ENCODE measurements around the gene ITPRID1. TPM values are rescaled to one million over a fixed set of nuclear protein-coding genes. Genes with fewer than 3 reads are reported as not detected.

Gene ITPRID1
- total RNA-seq, 1 experiment from 2014 or later, result 1.2 TPM

DNA sequence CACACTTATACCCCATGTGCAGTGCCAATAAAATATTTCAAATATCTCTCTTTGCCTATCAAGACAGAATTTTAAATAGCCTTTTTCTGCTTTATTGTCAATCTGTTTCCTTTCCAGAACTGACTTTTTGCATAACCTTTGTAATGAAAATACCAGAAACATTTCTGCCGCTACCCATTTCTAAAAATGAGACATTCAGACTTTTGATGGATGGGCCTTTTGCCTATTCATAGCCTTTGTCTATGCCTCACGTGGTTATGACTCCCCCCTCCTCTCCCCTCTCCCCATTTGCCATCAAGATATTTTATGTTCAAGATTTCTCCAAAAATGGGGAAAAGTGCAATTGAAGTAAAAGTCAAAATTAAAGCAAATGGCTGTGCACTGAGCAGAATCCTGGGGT lies 179.0 kb downstream of the ITPRID1 start:
- no peak overlapping the region for H4K5ac ChIP-seq (ENCODE audit: insufficient read length, low read depth, low read length)
- H2AK5ac ChIP-seq (ENCODE audit: insufficient read length, low read length), result no peak overlapping the region
- no peaks in the 10 kb centered on the region for H3K79me1 ChIP-seq (ENCODE audit: insufficient read depth, low read depth, low read length, poor library complexity, severe bottlenecking)
- Mint-ChIP-seq H3K27ac (no peak overlapping the region), H3K36me3 (ENCODE audit: insufficient read depth in 1 of 3, low read depth in 3 of 3) (no peaks in the 10 kb centered on the region; a peak in 1 of 7 replicates), H3K27me3 (ENCODE audit: low read depth) (peaks cover 12% of the 10 kb centered on the region; the same call in 1 of the 2 replicates), H3K4me3 (no peak overlapping the region), H3K9me3 (no peaks in the 10 kb centered on the region; a peak in 1 of 5 replicates), H3K4me1 (peaks cover 25 to 37% of the 10 kb centered on the region in 2 experiments)
- no peak overlapping the region for H3K18ac ChIP-seq (ENCODE audit: insufficient read length, low read depth, low read length)
- H2AFZ ChIP-seq (ENCODE audit: low read length), result no peak overlapping the region
- TF ChIP-seq, protein P1, sequence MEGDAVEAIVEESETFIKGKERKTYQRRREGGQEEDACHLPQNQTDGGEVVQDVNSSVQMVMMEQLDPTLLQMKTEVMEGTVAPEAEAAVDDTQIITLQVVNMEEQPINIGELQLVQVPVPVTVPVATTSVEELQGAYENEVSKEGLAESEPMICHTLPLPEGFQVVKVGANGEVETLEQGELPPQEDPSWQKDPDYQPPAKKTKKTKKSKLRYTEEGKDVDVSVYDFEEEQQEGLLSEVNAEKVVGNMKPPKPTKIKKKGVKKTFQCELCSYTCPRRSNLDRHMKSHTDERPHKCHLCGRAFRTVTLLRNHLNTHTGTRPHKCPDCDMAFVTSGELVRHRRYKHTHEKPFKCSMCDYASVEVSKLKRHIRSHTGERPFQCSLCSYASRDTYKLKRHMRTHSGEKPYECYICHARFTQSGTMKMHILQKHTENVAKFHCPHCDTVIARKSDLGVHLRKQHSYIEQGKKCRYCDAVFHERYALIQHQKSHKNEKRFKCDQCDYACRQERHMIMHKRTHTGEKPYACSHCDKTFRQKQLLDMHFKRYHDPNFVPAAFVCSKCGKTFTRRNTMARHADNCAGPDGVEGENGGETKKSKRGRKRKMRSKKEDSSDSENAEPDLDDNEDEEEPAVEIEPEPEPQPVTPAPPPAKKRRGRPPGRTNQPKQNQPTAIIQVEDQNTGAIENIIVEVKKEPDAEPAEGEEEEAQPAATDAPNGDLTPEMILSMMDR (conservative IDR thresholded peaks at IDR 0.05), result no peak
- H2BK12ac ChIP-seq (ENCODE audit: insufficient read length, low read depth, low read length), result no peak overlapping the region
- H3K4me1 ChIP-seq (ENCODE audit: insufficient read depth, low read length), result peaks cover 15% of the 10 kb centered on the region; the same call in 1 of the 2 replicates
- H3K23me2 ChIP-seq (ENCODE audit: insufficient read length, low read depth, low read length, poor library complexity, severe bottlenecking), result no peaks in the 10 kb centered on the region
- H3K9me3 ChIP-seq (ENCODE audit: control insufficient read depth, low read depth, low read length), result no peaks in the 10 kb centered on the region
- DNase-seq, result no peak
- no peak overlapping the region for H3K4me2 ChIP-seq (ENCODE audit: insufficient read depth, insufficient read length, low read length)
- H3K27me3 ChIP-seq (ENCODE audit: insufficient read depth, low read length), result no peaks in the 10 kb centered on the region
- H3K14ac ChIP-seq (ENCODE audit: insufficient read depth, low read length), result no peak overlapping the region
- no peak overlapping the region for H3K9ac ChIP-seq (ENCODE audit: extremely low read depth, insufficient read length, low read length)
- no peak overlapping the region for H2BK15ac ChIP-seq (ENCODE audit: low read depth, low read length)
- H3K23ac ChIP-seq (ENCODE audit: insufficient read length, low read depth, low read length), result no peak overlapping the region
- H3K56ac ChIP-seq (ENCODE audit: insufficient read length, low read depth, low read length), result no peak overlapping the region
- no peak overlapping the region for H3T11ph ChIP-seq (ENCODE audit: low read length)
- no peak overlapping the region for H4K91ac ChIP-seq (ENCODE audit: insufficient read length, low read depth, low read length)
- H4K20me1 ChIP-seq (ENCODE audit: control insufficient read depth, insufficient read depth, insufficient read length), result no peaks in the 10 kb centered on the region
- H3K4ac ChIP-seq (ENCODE audit: low read depth, low read length), result no peak overlapping the region
- no peak overlapping the region for H2BK120ac ChIP-seq (ENCODE audit: low read depth, low read length, poor library complexity, severe bottlenecking)
- H3K27ac ChIP-seq (ENCODE audit: insufficient read length, low read depth, low read length), result no peak overlapping the region
- no CpG with 5 or more reads among the region's 2 CpGs for WGBS (ENCODE audit: extremely low coverage, insufficient read length, low lambda C conversion rate)
- no peak overlapping the region for H2BK5ac ChIP-seq (ENCODE audit: insufficient read length, low read length)
- H2BK20ac ChIP-seq (ENCODE audit: low read depth, low read length, poor library complexity, severe bottlenecking), result no peak overlapping the region
- no peak overlapping the region for H4K8ac ChIP-seq (replicated peaks; ENCODE audit: insufficient read length, low read depth, low read length)
- no peaks in the 10 kb centered on the region for H3K79me2 ChIP-seq (ENCODE audit: insufficient read depth, low read length)
